Osteoblast (primary cell): ENCODE results near the gene CLIC5. TPM values are rescaled to one million over a fixed set of nuclear protein-coding genes. Genes with fewer than 3 reads are reported as not detected.

Source experiments
- DNase-seq: peaks from one replicate; pipeline ENCODE4 v3.0.0; 2011; ENCODE audit warnings: low spot score, mixed read lengths; ENCODE audit not compliant: insufficient read length; ENCODE audit errors: missing footprints
- H2AFZ ChIP-seq: 2 replicates; pipeline ENCODE4 v1.6.0; 2011; ENCODE audit warnings: mild to moderate bottlenecking, low read length
- H3K27ac ChIP-seq: 2 replicates; pipeline ENCODE4 v1.5.1; 2011; ENCODE audit warnings: mild to moderate bottlenecking, low read depth, low read length, moderate library complexity
- H3K27me3 ChIP-seq: 2 replicates; pipeline ENCODE4 v1.6.0; 2012; ENCODE audit warnings: mild to moderate bottlenecking, control low read depth, inconsistent platforms, low read length, moderate library complexity; ENCODE audit not compliant: insufficient read depth
- H3K36me3 ChIP-seq: 2 replicates; pipeline ENCODE4 v1.5.1; 2011; ENCODE audit warnings: mild to moderate bottlenecking, low read length, control low read depth, moderate library complexity; ENCODE audit not compliant: insufficient read depth
- H3K4me1 ChIP-seq: 2 replicates; pipeline ENCODE4 v1.5.1; 2011; ENCODE audit warnings: mild to moderate bottlenecking, low read length, control low read depth, moderate library complexity; ENCODE audit not compliant: insufficient read depth
- H3K4me2 ChIP-seq: 2 replicates; pipeline ENCODE4 v1.6.0; 2011; ENCODE audit warnings: mild to moderate bottlenecking, low read length; ENCODE audit not compliant: insufficient read depth
- H3K4me3 ChIP-seq: fragments of 200-600 bp; sonication (generic); 3 replicates; pipeline ENCODE4 v1.5.1; 2012; ENCODE audit warnings: mild to moderate bottlenecking, low read length, inconsistent platforms; ENCODE audit not compliant: insufficient read depth
- H3K79me2 ChIP-seq: 2 replicates; pipeline ENCODE4 v1.6.0; 2012; ENCODE audit warnings: mild to moderate bottlenecking, low read length, control low read depth, inconsistent platforms; ENCODE audit not compliant: insufficient read depth
- H3K9me3 ChIP-seq: 2 replicates; pipeline ENCODE4 v1.5.1; 2011; ENCODE audit warnings: low read depth, low read length, control low read depth
- H4K20me1 ChIP-seq: 2 replicates; pipeline ENCODE4 v1.6.0; 2012; ENCODE audit warnings: mild to moderate bottlenecking, low read length, control low read depth; ENCODE audit not compliant: insufficient read depth
- total RNA-seq: library from RNA; depleted of rRNA; stranded (reverse); fragments of >200 nt; gene quantifications from 2 replicates; pipeline ENCODE4 v1.2.3, GENCODE V29; 2012
- TF ChIP-seq, protein P1 (sequence below): IDR thresholded peaks from 2 replicates; pipeline ENCODE4 v1.5.1; 2011; ENCODE audit warnings: mild to moderate bottlenecking, low read depth, low read length, moderate library complexity; ENCODE audit errors: extremely low read depth

CLIC5 gene
- total RNA-seq, 1 donor = not detected

DNA sequence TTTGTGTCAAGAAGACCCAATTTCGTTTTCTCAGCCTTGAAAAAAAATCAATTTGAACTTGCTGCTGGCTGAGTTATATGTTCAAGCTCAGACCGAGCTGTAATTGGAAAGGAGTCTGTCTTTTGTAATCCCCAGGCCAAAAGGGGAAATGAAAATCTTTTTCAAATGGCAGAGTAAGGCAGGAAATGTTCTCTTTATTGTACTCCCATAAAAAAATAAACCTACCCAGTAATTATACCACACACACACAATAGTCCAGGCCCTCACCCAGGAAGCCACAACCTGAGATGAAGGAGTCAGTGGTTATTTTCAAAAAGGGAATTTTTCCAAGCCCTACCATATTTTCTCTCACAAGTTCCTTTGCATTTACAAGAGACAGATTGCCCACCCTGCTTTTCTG lies 45.3 kb downstream of the CLIC5 start:
- no peaks in the 10 kb centered on the region for H3K79me2 ChIP-seq
- H3K9me3 ChIP-seq = no peaks in the 10 kb centered on the region
- H3K27me3 ChIP-seq = no peaks in the 10 kb centered on the region
- no peaks in the 10 kb centered on the region for H4K20me1 ChIP-seq
- TF ChIP-seq, protein P1, sequence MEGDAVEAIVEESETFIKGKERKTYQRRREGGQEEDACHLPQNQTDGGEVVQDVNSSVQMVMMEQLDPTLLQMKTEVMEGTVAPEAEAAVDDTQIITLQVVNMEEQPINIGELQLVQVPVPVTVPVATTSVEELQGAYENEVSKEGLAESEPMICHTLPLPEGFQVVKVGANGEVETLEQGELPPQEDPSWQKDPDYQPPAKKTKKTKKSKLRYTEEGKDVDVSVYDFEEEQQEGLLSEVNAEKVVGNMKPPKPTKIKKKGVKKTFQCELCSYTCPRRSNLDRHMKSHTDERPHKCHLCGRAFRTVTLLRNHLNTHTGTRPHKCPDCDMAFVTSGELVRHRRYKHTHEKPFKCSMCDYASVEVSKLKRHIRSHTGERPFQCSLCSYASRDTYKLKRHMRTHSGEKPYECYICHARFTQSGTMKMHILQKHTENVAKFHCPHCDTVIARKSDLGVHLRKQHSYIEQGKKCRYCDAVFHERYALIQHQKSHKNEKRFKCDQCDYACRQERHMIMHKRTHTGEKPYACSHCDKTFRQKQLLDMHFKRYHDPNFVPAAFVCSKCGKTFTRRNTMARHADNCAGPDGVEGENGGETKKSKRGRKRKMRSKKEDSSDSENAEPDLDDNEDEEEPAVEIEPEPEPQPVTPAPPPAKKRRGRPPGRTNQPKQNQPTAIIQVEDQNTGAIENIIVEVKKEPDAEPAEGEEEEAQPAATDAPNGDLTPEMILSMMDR = no peak
- no peak for DNase-seq
- peaks cover 5% of the 10 kb centered on the region for H3K4me1 ChIP-seq
- H2AFZ ChIP-seq = no peak overlapping the region
- no peak overlapping the region for H3K4me2 ChIP-seq
- no peak overlapping the region for H3K27ac ChIP-seq
- H3K4me3 ChIP-seq = no peak overlapping the region
- H3K36me3 ChIP-seq = no peaks in the 10 kb centered on the region

GRCh38 chr6:45969883-45970282 lies 45.8 kb downstream of the CLIC5 start:
- peaks cover 9% of the 10 kb centered on the region for H3K4me1 ChIP-seq
- no peaks in the 10 kb centered on the region for H3K27me3 ChIP-seq
- TF ChIP-seq, protein P1 = no peak
- H4K20me1 ChIP-seq = no peaks in the 10 kb centered on the region
- H3K27ac ChIP-seq = no peak overlapping the region
- no peak overlapping the region for H3K4me2 ChIP-seq
- no peaks in the 10 kb centered on the region for H3K79me2 ChIP-seq
- no peaks in the 10 kb centered on the region for H3K36me3 ChIP-seq
- DNase-seq = peak; percentile 14
- H3K9me3 ChIP-seq = no peaks in the 10 kb centered on the region
- H2AFZ ChIP-seq = no peak overlapping the region
- H3K4me3 ChIP-seq = no peak overlapping the region

DNA sequence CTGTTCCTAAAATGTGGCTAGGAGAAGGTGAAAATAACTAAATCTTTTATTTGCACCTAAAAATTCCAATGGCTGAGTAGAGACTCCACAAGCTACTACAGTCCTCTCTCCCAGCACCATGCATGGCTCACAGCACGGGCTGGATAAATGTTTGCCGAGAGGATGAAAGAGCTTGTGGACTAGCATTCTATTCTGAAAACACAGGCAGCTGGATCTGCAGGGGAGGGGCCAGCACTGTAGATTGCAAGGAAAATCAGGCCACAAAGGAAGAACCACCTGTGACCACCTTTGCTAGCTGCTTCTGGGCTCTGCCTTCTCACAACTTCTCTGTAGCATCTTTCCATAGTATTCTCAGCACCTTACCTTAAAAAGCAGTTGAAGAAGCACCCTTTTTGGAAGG lies 46.6 kb downstream of the CLIC5 start:
- no peak overlapping the region for H3K27ac ChIP-seq
- H3K79me2 ChIP-seq = no peaks in the 10 kb centered on the region
- no peak overlapping the region for H3K4me3 ChIP-seq
- H3K4me1 ChIP-seq = peaks cover 9% of the 10 kb centered on the region
- no peaks in the 10 kb centered on the region for H4K20me1 ChIP-seq
- no peak for DNase-seq
- no peaks in the 10 kb centered on the region for H3K36me3 ChIP-seq
- TF ChIP-seq, protein P1 = no peak
- H2AFZ ChIP-seq = no peak overlapping the region
- H3K27me3 ChIP-seq = no peaks in the 10 kb centered on the region
- no peak overlapping the region for H3K4me2 ChIP-seq
- no peaks in the 10 kb centered on the region for H3K9me3 ChIP-seq

GRCh38 chr6:45967363-45967762 lies 48.3 kb downstream of the CLIC5 start:
- no peak for DNase-seq
- Histone ChIP-seq H3K79me2 (no peaks in the 10 kb centered on the region), H3K4me2 (no peak overlapping the region), H3K4me1 (peaks cover 9% of the 10 kb centered on the region), H3K27ac (no peak overlapping the region), H3K36me3 (no peaks in the 10 kb centered on the region), H4K20me1 (no peaks in the 10 kb centered on the region), H3K4me3 (no peak overlapping the region), H2AFZ (no peak overlapping the region), H3K9me3 (no peaks in the 10 kb centered on the region), H3K27me3 (no peaks in the 10 kb centered on the region)
- TF ChIP-seq, protein P1 = no peak
